Fibroblast of the aortic adventitia (primary cell): ENCODE data around the gene SCN4A. TPM values are rescaled to one million over a fixed set of nuclear protein-coding genes. Genes with fewer than 3 reads are reported as not detected.
A peak's percentile ranks its signal among the peaks of the same experiment; 100 is the strongest.
"Not testable (repeated sequence)": the region's sequence is repeated elsewhere in the genome, so short reads cannot be mapped to it uniquely, and the experiment has no call there.

Source experiments
- DNase-seq: peaks from one replicate; pipeline ENCODE4 v3.0.0-alpha.2; 2010; ENCODE audit warnings: low read depth
- H3K4me3 ChIP-seq: 2 replicates; pipeline ENCODE4 v1.5.1; 2011; ENCODE audit warnings: low read depth, mild to moderate bottlenecking, control low read depth, low read length, moderate library complexity
- total RNA-seq: library from RNA; depleted of rRNA; stranded (reverse); fragments of >200 nt; gene quantifications from 2 replicates; pipeline ENCODE4 v1.2.3, GENCODE V29; 2012; ENCODE audit warnings: low replicate concordance
- TF ChIP-seq, protein P1 (sequence below): IDR thresholded peaks from 2 replicates; pipeline ENCODE4 v1.5.1; 2011; ENCODE audit warnings: mild to moderate bottlenecking, low read length, control low read depth, inconsistent platforms; ENCODE audit not compliant: insufficient read depth

Gene SCN4A
- total RNA-seq, 1 donor = 0.18 TPM

DNA sequence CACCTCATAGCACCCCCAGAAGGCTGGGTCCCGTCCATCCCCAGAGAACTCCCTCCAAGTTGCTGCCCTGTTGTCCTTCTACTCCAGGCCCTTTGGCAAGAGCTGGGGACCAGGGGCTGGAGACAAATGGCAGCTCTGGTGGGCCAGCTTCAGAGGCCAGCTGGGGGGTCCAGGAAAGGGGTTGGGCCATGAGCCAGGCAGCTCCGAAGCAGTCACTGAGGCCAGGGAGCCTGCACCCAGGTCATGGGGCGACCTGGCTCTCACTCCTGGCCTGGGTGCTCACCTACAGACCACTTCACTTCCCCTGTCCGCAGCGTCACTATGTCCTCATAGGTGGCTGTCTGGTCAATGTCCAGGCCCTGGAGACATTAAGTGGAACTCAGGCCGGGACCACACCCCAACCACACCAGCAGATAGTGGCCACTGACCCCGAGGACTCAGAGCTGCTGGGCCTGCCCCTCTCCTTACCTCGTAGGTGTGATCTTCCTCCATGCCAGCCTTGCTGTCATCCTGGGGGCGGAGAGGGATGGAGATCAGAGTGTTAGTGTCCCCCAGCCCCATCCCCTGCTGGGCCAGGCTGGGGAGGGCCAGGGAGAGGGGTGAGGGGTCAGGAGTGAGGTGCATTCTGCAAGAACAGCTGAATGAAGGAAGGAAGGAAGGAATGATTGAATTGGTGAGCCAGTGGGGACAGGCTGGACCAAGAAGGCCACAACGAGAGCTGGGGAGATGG is 43.6 kb downstream of the SCN4A start:
- DNase-seq = no peak
- TF ChIP-seq, protein P1, sequence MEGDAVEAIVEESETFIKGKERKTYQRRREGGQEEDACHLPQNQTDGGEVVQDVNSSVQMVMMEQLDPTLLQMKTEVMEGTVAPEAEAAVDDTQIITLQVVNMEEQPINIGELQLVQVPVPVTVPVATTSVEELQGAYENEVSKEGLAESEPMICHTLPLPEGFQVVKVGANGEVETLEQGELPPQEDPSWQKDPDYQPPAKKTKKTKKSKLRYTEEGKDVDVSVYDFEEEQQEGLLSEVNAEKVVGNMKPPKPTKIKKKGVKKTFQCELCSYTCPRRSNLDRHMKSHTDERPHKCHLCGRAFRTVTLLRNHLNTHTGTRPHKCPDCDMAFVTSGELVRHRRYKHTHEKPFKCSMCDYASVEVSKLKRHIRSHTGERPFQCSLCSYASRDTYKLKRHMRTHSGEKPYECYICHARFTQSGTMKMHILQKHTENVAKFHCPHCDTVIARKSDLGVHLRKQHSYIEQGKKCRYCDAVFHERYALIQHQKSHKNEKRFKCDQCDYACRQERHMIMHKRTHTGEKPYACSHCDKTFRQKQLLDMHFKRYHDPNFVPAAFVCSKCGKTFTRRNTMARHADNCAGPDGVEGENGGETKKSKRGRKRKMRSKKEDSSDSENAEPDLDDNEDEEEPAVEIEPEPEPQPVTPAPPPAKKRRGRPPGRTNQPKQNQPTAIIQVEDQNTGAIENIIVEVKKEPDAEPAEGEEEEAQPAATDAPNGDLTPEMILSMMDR = no peak
- no peak overlapping the region for H3K4me3 ChIP-seq

DNA sequence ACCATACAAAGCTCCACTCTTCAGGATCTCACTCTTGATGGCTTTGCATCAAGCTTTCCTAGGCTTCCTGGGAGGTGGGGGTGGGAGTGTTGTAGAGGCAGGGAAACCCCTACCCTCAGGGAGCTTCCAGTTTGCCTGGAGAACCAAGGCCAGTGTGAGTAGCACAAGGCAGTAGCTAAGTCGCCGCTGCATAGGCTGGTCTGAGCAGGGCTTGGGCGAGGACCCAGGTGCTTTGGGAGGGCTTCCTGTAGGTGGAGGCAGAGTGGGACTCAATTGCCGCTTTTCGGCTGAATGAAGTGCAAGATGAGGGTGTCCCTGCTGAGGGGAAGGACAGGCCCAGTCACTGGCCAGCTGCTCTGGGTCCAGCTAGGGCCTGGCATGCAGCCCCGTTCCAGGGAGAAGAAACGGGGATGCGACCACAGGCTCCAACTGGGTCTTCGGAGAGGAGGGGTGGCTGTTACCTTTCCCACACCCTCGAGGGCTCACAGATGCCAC is 44.5 kb downstream of the SCN4A start:
- no peak overlapping the region for H3K4me3 ChIP-seq
- TF ChIP-seq, protein P1 = no peak

DNA sequence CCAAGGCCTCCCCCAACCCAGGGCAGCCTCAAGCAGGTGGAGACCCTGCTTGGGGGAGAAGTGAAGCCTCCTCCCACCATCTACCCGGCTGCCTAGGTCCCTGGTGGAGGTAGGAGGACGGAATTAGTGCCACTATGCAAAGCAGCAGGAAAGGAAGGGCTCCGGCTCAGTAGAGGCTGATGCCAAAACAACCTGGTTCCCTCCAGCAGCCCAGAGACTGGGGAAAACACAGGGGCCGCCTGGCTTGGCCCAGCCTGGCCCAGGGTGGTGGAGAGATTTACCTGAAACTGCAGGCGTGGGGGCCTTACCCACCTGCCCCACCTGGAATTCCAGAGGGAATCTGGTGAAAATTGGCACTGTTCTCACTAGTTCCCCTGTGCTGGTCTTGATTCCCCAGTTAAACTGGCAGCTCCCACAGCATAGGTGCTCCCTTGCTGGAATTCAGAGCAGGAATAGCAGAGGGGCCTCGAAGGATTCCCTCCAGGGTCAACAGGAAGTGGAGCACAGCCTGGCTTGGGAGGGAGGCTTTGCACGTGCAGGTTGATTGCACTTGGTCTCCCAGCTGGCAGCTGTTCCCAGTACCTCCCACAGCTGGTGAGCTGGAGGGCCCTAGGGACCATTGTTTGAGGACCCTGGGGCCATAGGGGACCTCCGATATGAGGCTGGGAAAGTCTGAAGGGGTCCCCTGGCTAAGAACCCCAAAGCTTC is 45.1 kb downstream of the SCN4A start:
- H3K4me3 ChIP-seq = no peak overlapping the region
- TF ChIP-seq, protein P1 = no peak
- DNase-seq = no peak

More for the DNA sequence above, 44.5 kb downstream of the SCN4A start:
- DNase-seq = no peak

DNA sequence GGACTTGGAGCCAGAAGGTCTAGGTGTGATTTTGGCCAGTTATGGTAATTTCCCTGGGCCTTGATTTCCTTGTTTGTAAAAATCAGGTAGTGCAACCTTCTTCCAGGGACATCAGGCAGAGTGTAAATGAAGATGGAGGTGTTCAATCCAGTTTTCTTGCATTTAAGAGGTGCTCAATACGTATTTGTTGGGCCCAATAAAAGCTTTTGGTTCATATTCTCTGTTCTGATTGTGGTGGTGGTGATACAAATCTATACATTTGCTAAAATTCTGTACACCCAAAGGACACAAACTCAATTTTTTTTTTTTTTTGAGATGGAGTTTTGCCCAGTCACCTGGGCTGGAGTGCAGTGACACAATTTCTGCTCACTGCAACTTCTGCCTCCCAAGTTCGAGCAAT is 46.6 kb downstream of the SCN4A start:
- DNase-seq = no peak
- no peak overlapping the region for H3K4me3 ChIP-seq
- TF ChIP-seq, protein P1 = no peak

DNA sequence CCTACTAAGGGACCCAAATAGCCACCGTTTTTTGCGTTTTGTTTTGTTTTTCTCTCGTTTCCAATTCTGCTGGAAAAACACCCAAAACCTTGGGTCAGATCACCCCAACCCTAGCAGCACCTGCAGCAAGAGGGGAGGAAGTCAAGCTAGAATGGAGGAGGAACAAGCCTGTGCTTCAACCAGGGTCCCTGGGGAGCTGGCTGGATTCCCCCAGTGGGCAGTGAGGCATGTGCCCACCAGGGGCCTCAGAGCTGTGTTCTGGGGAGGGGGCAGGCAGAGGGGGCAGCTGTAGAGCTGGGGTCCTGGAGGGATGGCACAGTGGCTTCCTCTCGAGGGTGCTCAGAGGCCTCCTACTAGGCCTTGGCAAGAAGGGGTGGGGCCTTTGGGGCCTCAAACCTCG is 47.1 kb downstream of the SCN4A start:
- DNase-seq = no peak
- H3K4me3 ChIP-seq = no peak overlapping the region
- TF ChIP-seq, protein P1 = no peak

DNA sequence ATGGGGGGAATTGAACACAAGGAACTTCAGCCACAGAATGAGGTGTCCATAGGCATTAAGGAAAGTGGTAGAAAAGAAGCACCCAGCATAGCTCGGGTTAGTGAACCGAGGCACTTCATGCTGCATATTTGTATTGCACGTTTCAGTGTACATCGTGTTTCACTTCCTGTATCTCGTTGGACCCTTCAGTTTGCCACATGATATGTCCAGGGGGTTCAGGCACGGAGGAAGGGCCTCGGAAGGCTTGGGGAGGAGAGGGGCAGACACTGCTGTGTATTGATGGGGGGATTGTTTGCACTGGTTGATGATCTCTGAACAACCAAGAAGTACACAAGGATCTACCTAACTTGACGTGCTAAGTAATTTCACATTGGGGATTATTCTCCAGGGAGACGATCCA is 50.3 kb downstream of the SCN4A start:
- not testable (repeated sequence) for H3K4me3 ChIP-seq, DNase-seq

DNA sequence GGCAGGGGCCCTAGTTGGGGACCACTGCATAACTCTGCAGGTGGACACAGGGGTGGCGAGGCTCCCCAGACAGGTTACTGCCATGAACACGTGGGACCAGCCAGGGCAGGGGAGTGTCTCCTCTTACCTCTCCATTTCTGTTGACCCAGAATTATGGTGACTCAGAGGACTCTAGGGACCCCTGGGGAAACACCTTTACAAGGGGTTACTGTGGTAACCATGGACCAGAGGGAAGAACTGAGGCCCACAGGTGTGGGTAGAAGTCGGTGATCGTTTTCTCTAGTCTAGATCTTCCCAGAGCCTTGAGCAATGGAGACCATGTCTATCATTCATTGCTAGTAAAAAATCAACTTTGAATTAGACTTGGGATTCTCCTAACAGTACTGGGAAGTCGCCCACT is 51.9 kb downstream of the SCN4A start:
- not testable (repeated sequence) for DNase-seq, H3K4me3 ChIP-seq

DNA sequence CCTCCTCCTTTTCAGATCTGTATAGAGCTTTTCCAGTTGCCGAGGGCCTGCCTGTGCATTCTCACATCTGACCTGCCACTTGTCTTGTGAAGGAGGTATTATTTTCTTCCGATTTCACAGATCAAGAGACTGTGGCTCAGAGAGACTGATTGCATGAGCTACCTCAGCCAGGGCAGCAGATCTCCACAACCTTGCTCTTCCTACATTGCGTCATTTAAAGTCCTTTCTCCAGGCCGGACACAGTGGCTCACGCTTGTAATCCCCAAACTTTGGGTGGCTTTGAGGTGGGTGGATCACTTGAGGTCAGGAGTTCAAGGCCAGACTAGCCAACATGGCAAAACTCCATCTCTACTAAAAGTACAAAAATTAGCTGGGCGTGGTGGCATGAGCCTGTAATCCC is 52.7 kb downstream of the SCN4A start:
- H3K4me3 ChIP-seq = not testable (repeated sequence)
- DNase-seq = peak; percentile 14
